ENCODE data around the gene TRAPPC3L. TPM values are rescaled to one million over a fixed set of nuclear protein-coding genes. Genes with fewer than 3 reads are reported as not detected.

TRAPPC3L gene
- total RNA-seq, 1 donor from 2014 or later = not detected

DNA sequence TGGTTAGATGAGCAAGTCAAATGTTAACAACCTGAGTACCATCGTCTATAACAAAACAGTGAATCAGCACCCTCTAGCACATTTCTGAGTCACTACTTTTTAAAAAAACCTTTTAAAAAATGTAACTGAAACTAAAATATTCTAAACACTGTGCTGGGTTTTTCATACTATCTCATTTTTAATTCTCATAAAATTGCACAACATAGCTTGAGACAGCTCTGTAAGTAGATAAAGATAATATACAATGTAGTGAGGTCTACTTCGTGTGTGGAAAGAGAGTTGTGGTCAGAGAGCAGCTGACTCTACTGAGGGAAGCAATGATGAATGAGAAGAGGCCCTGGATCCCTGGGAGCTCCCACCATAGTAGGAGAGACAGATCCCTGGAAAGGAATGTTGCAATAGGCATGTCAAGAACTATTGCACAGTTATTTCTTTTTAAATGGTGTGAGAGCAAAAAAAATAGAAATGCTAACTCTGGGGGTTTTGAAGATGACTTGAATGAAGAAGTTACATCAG lies 97.9 kb downstream of the TRAPPC3L start:
- DNase-seq (ENCODE audit: low read depth) = peak; percentile 71
- no peak overlapping the region for H3K4me3 ChIP-seq (ENCODE audit: low read depth, low read length)

DNA sequence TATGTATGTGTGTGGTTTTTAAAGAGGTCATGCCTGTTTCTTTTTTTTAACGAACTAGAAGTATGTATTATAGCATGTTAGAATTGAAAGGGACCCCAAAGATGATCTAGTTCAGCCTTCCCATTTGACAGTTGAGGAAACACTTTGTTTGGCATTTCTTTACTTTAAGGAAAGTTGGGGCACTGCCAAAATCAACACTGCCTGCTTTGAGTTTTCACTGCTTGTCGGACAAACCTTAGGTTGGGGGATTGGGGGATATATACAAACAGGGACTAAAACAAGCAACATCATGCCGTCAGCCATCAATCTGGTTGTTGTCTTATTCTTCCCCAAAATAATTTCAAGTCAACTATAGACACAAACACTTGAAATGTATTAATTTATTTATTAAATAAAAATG lies 98.4 kb downstream of the TRAPPC3L start:
- H3K4me3 ChIP-seq (ENCODE audit: low read depth, low read length) = no peak overlapping the region
- TF ChIP-seq, protein P1, sequence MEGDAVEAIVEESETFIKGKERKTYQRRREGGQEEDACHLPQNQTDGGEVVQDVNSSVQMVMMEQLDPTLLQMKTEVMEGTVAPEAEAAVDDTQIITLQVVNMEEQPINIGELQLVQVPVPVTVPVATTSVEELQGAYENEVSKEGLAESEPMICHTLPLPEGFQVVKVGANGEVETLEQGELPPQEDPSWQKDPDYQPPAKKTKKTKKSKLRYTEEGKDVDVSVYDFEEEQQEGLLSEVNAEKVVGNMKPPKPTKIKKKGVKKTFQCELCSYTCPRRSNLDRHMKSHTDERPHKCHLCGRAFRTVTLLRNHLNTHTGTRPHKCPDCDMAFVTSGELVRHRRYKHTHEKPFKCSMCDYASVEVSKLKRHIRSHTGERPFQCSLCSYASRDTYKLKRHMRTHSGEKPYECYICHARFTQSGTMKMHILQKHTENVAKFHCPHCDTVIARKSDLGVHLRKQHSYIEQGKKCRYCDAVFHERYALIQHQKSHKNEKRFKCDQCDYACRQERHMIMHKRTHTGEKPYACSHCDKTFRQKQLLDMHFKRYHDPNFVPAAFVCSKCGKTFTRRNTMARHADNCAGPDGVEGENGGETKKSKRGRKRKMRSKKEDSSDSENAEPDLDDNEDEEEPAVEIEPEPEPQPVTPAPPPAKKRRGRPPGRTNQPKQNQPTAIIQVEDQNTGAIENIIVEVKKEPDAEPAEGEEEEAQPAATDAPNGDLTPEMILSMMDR (conservative IDR thresholded peaks at IDR 0.05; ENCODE audit: low read depth, low read length) = no peak
- DNase-seq (ENCODE audit: low read depth) = no peak

More for the DNA sequence above, 97.9 kb downstream of the TRAPPC3L start:
- TF ChIP-seq, protein P1 (conservative IDR thresholded peaks at IDR 0.05; ENCODE audit: low read depth, low read length) = no peak

GRCh38 chr6:116446399-116446798 lies 99.1 kb downstream of the TRAPPC3L start:
- H3K4me3 ChIP-seq (ENCODE audit: low read depth, low read length) = no peak overlapping the region
- DNase-seq (ENCODE audit: low read depth) = no peak
- TF ChIP-seq, protein P1 (conservative IDR thresholded peaks at IDR 0.05; ENCODE audit: low read depth, low read length) = no peak

DNA sequence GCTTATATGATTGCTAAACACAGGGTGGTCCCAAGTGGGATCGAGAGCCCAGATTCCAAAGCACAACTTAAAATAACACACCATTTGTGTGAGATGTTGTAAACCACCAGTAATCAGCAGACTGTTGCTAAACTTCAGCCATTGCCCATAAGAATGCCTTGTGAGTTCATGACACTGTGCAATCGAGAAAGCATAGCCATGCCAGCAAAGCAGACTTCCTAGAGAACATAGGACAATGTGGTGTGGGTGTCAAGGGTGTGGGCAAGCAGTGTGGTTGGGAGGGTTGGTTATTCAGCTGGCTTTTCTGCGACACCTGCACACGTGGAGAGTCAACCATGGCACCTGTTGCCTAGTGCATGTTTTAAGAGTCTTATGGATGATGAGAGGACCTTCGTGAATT lies 100.4 kb downstream of the TRAPPC3L start:
- TF ChIP-seq, protein P1 (conservative IDR thresholded peaks at IDR 0.05; ENCODE audit: low read depth, low read length) = no peak
- DNase-seq (ENCODE audit: low read depth) = no peak
- no peak overlapping the region for H3K4me3 ChIP-seq (ENCODE audit: low read depth, low read length)

Other genes with a start within 250 kb of the TRAPPC3L start
- gene DSE, start 174.7 kb downstream of the TRAPPC3L start, total RNA-seq = 25.0 and 36.1 TPM in 2 replicates
- 0.35 and 4.8 TPM in 2 replicates for gene CALHM6, start 84.3 kb downstream of the TRAPPC3L start, total RNA-seq
- gene CALHM5, start 34.0 kb downstream of the TRAPPC3L start, total RNA-seq = 0.07 and 0.12 TPM in 2 replicates
- gene CALHM4, start 8.1 kb upstream of the TRAPPC3L start, total RNA-seq = not detected in 2 replicates
- 25.2 and 39.7 TPM in 2 replicates for gene RWDD1, start 25.8 kb upstream of the TRAPPC3L start, total RNA-seq
- not detected in 2 replicates for gene RSPH4A, start 70.8 kb upstream of the TRAPPC3L start, total RNA-seq
- 11.6 and 15.6 TPM in 2 replicates for gene ZUP1, start 123.1 kb upstream of the TRAPPC3L start, total RNA-seq
- 2.5 and 2.9 TPM in 2 replicates for gene KPNA5, start 135.5 kb upstream of the TRAPPC3L start, total RNA-seq
- 0.23 and 0.80 TPM in 2 replicates for gene FAM162B, start 220.0 kb upstream of the TRAPPC3L start, total RNA-seq